ENCODE measurements around the gene IGFBP1.

The IGFBP1 gene

DNA sequence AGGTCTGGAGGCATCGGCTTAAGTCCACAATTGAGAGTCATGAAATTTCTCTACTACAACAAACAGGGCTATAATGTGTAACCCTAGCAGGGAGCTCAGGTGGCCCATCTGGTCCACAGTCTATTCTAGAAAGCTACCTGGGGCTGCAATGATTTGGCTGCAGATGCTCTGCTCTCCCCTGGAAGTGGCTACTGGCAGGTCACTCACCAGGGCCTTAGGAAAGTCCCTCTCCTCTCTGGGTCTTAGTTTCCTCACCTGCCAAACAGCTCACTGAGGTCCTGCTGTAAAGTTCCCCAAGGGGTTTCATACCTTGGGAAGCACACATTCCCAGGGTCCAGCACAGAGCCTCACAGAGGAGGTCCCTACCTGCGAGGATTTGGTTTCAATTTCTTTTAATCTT, 30.3 kb downstream of the IGFBP1 start:
- Histone ChIP-seq H4K91ac (ENCODE audit: low read length) (no peak overlapping the region), H2AK5ac (ENCODE audit: low read length, severe bottlenecking) (no peak overlapping the region), H3K27me3 (ENCODE audit: control insufficient read depth in 1 of 2, insufficient read depth in 1 of 2, low read length in 2 of 2) (peaks cover 20 to 23% of the 10 kb centered on the region in 2 experiments), H3K4me1 (ENCODE audit: control insufficient read depth, insufficient read depth, low read depth, low read length) (peaks cover 16% of the 10 kb centered on the region), H3K4ac (ENCODE audit: low read depth in 1 of 2, low read length in 2 of 2) (no peak overlapping the region), H3K27ac (ENCODE audit: low read length, poor library complexity, severe bottlenecking) (no peak overlapping the region), H2BK120ac (ENCODE audit: low read depth, low read length) (no peak overlapping the region), H2BK5ac (ENCODE audit: low read depth, low read length, poor library complexity, severe bottlenecking) (no peak overlapping the region), H2BK12ac (ENCODE audit: low read length in 2 of 2) (no peak overlapping the region), H3K4me3 (ENCODE audit: insufficient read depth in 1 of 2, low read depth in 1 of 2, low read length in 2 of 2) (peak overlapping the region in 1 of 2 experiments; percentile 88), H3K14ac (ENCODE audit: low read length in 2 of 2) (no peak overlapping the region), H2BK15ac (ENCODE audit: low read depth, poor library complexity, severe bottlenecking) (no peak overlapping the region), H4K8ac (ENCODE audit: low read length) (no peak overlapping the region), H3K18ac (ENCODE audit: low read depth in 1 of 2, low read length in 2 of 2) (no peak overlapping the region), H3K36me3 (ENCODE audit: control insufficient read depth in 1 of 2, insufficient read depth in 2 of 2, low read depth in 1 of 2, low read length in 2 of 2) (peaks cover 10 to 37% of the 10 kb centered on the region in 2 experiments), H3K23ac (ENCODE audit: low read length in 2 of 2) (peak overlapping the region in 1 of 2 experiments; percentile 43), H3K9me3 (ENCODE audit: control insufficient read depth, low read length) (no peaks in the 10 kb centered on the region), H2AFZ (ENCODE audit: low read depth, low read length) (no peak overlapping the region), H3K4me2 (ENCODE audit: low read length, poor library complexity, severe bottlenecking) (no peak overlapping the region), H3K79me1 (replicated peaks; ENCODE audit: low read length, poor library complexity, severe bottlenecking) (no peaks in the 10 kb centered on the region), H3K9ac (ENCODE audit: low read length) (peak overlapping the region; percentile 76)
- WGBS = 78% methylated on average over 2 of the region's 2 CpGs
- DNase-seq = peak; percentile 7

DNA sequence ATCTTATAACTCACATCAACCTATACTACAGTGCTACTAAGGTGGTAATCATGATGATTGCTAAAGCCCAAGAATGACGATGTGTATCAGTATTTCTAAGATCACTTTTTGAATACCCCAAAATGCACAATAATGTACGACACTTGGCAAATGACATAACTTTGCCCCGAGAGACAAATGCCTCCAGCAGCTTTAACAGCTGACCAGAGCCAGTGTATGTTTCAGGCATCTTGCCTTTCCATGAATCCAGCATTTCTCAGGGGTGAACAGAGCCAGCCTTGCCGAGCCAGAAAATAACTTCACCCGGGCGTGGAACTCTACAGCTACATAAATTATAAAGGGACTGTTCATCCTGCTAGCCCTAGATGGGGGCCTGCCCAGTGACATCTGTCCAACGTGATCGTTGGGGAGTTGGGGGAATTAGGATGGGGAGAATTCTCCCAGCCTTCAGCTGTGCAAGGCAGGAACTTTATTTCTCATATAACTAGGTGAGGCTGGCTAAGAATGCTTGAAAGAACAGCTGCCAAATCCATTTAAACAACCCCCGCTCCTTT, 31.0 kb downstream of the IGFBP1 start:
- DNase-seq = peak; percentile 8
- no peaks in the 10 kb centered on the region for H3K79me1 ChIP-seq (replicated peaks; ENCODE audit: low read length, poor library complexity, severe bottlenecking)
- H3K4ac ChIP-seq (ENCODE audit: low read depth in 1 of 2, low read length in 2 of 2) = no peak overlapping the region
- peak overlapping the region; percentile 30 for H3K4me2 ChIP-seq (ENCODE audit: low read length, poor library complexity, severe bottlenecking)
- peak overlapping the region in 1 of 2 experiments; percentile 88 for H3K4me3 ChIP-seq (ENCODE audit: insufficient read depth in 1 of 2, low read depth in 1 of 2, low read length in 2 of 2)
- H2BK5ac ChIP-seq (ENCODE audit: low read depth, low read length, poor library complexity, severe bottlenecking) = no peak overlapping the region
- no peak overlapping the region for H2AK5ac ChIP-seq (ENCODE audit: low read length, severe bottlenecking)
- H3K27ac ChIP-seq (ENCODE audit: low read length, poor library complexity, severe bottlenecking) = no peak overlapping the region
- H2BK15ac ChIP-seq (ENCODE audit: low read depth, poor library complexity, severe bottlenecking) = no peak overlapping the region
- no peak overlapping the region for H3K14ac ChIP-seq (ENCODE audit: low read length in 2 of 2)
- no peak overlapping the region for H4K91ac ChIP-seq (ENCODE audit: low read length)
- no peaks in the 10 kb centered on the region for H3K9me3 ChIP-seq (ENCODE audit: control insufficient read depth, low read length)
- H3K4me1 ChIP-seq (ENCODE audit: control insufficient read depth, insufficient read depth, low read depth, low read length) = peaks cover 21% of the 10 kb centered on the region
- peaks cover 20 to 23% of the 10 kb centered on the region in 2 experiments for H3K27me3 ChIP-seq (ENCODE audit: control insufficient read depth in 1 of 2, insufficient read depth in 1 of 2, low read length in 2 of 2)
- H2AFZ ChIP-seq (ENCODE audit: low read depth, low read length) = no peak overlapping the region
- peaks cover 10 to 29% of the 10 kb centered on the region in 2 experiments for H3K36me3 ChIP-seq (ENCODE audit: control insufficient read depth in 1 of 2, insufficient read depth in 2 of 2, low read depth in 1 of 2, low read length in 2 of 2)
- H3K9ac ChIP-seq (ENCODE audit: low read length) = peak overlapping the region; percentile 76
- H3K23ac ChIP-seq (ENCODE audit: low read length in 2 of 2) = no peak overlapping the region
- no peak overlapping the region for H3K18ac ChIP-seq (ENCODE audit: low read depth in 1 of 2, low read length in 2 of 2)
- H4K8ac ChIP-seq (ENCODE audit: low read length) = no peak overlapping the region
- no peak overlapping the region for H2BK12ac ChIP-seq (ENCODE audit: low read length in 2 of 2)
- H2BK120ac ChIP-seq (ENCODE audit: low read depth, low read length) = no peak overlapping the region
- 36% methylated on average over 9 of the region's 9 CpGs for WGBS

DNA sequence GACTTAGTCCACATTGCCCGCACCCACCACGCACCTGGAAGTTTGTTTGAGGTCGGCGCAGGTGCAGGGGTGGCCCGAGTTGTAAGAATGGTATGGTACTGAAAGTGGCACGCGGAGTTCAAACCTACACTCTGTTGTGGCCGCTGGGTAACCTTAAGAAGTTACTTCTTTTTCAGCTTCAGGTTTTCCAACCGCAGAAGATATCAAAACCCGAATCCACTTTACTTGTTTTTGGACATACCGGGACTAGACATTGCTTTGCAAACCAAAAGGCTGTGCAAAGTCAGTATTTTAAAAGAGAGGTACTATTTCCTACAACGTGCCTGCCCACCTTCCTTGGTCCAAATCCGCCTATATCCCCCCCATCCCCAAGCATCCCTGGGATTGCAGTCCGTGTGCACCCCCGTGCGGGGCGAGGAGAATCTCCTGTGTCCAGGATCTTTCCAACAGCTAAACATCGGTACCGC, 31.7 kb downstream of the IGFBP1 start:
- peak; percentile 19 for DNase-seq
- H3K79me1 ChIP-seq (replicated peaks; ENCODE audit: low read length, poor library complexity, severe bottlenecking) = no peaks in the 10 kb centered on the region

DNA sequence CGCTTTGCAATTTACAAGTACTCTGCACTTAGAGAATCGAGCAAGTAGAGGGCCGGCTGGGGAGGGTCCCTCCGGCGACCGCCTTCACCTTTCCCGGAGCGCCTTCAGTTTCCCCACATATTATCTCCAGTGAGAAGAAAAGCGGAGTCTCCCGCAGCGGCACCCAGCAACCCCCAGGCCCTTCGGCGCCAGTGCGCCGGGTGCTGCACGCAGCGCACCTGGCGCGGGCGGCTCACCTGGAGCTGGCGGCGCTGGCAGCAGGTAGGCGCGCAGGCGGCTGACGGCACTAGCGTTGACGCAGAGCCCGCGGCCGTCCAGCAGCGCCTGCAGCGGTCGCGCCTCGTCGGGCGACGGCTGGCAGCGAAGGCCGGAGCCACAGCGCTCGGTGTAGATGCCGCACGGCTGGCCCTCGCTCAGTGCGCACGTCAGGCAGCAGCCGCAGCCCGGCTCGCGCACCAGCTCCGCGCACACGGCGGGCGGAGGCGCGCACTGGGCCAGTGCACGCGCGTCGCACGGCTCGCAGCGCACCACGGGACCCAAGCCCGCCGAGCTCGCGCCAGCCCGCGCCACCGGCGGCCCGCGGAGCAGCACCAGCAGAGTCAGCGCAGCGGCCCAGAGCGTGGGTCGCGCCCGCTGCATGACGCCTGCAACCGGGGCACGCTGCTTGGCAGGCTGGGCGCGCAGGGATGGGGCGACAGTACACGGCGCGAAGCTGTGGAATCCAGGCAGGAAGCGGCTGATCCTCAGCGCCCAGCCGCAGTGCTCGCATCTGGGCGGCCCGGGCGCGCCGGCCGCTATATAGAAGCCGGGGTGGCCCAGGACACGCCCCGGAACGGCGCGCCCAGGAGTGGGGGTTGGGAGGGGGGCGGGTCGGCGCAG, 32.5 kb downstream of the IGFBP1 start, which contains the start of gene IGFBP3:
IGFBP3 (minus strand) TSS at position 771 of the 879 bp plus-strand sequence; CDS start at position 639, 132 bp downstream.
- no peaks in the 10 kb centered on the region for H3K79me1 ChIP-seq (replicated peaks; ENCODE audit: low read length, poor library complexity, severe bottlenecking)
- peak within 1 kb of the TSS; percentile 3 for H3K27ac ChIP-seq (ENCODE audit: low read length, poor library complexity, severe bottlenecking)
- no peaks in the 10 kb centered on the region for H3K9me3 ChIP-seq (ENCODE audit: control insufficient read depth, low read length)
- no peak within 1 kb of the TSS for H2AK5ac ChIP-seq (ENCODE audit: low read length, severe bottlenecking)
- peak within 1 kb of the TSS; percentile 81 to 87 for H3K18ac ChIP-seq (ENCODE audit: low read depth in 1 of 2, low read length in 2 of 2)
- WGBS = under 1% methylated on average over 50 of the region's 111 CpGs
- peak within 1 kb of the TSS; percentile 93 for H3K4me2 ChIP-seq (ENCODE audit: low read length, poor library complexity, severe bottlenecking)
- peaks cover 3 to 15% of the 10 kb centered on the region in 2 experiments for H3K36me3 ChIP-seq (ENCODE audit: control insufficient read depth in 1 of 2, insufficient read depth in 2 of 2, low read depth in 1 of 2, low read length in 2 of 2)
- no peak within 1 kb of the TSS for H2BK5ac ChIP-seq (ENCODE audit: low read depth, low read length, poor library complexity, severe bottlenecking)
- H3K4me3 ChIP-seq (ENCODE audit: insufficient read depth in 1 of 2, low read depth in 1 of 2, low read length in 2 of 2) = peak within 1 kb of the TSS; percentile 66 to 88
- H2AFZ ChIP-seq (ENCODE audit: low read depth, low read length) = peak within 1 kb of the TSS; percentile 88
- H3K9ac ChIP-seq (ENCODE audit: low read length) = peak within 1 kb of the TSS; percentile 76
- peak within 1 kb of the TSS; percentile 89 for H4K91ac ChIP-seq (ENCODE audit: low read length)
- DNase-seq = peak; percentile 67
- H4K8ac ChIP-seq (ENCODE audit: low read length) = peak within 1 kb of the TSS; percentile 61
- H3K4ac ChIP-seq (ENCODE audit: low read depth in 1 of 2, low read length in 2 of 2) = peak within 1 kb of the TSS; percentile 60 to 86
- H3K14ac ChIP-seq (ENCODE audit: low read length in 2 of 2) = peak within 1 kb of the TSS in 1 of 2 experiments; percentile 98
- H2BK120ac ChIP-seq (ENCODE audit: low read depth, low read length) = peak within 1 kb of the TSS; percentile 77
- peaks cover 20 to 23% of the 10 kb centered on the region in 2 experiments for H3K27me3 ChIP-seq (ENCODE audit: control insufficient read depth in 1 of 2, insufficient read depth in 1 of 2, low read length in 2 of 2)
- H3K23ac ChIP-seq (ENCODE audit: low read length in 2 of 2) = peak within 1 kb of the TSS; percentile 54 to 70
- peaks cover 27% of the 10 kb centered on the region for H3K4me1 ChIP-seq (ENCODE audit: control insufficient read depth, insufficient read depth, low read depth, low read length)
- H2BK12ac ChIP-seq (ENCODE audit: low read length in 2 of 2) = peak within 1 kb of the TSS; percentile 81 to 90
- H2BK15ac ChIP-seq (ENCODE audit: low read depth, poor library complexity, severe bottlenecking) = peak within 1 kb of the TSS; percentile 73

More for the DNA sequence above, 31.7 kb downstream of the IGFBP1 start:
- H3K27ac ChIP-seq (ENCODE audit: low read length, poor library complexity, severe bottlenecking) = no peak overlapping the region
- peak overlapping the region; percentile 76 for H3K9ac ChIP-seq (ENCODE audit: low read length)
- H3K36me3 ChIP-seq (ENCODE audit: control insufficient read depth in 1 of 2, insufficient read depth in 2 of 2, low read depth in 1 of 2, low read length in 2 of 2) = peaks cover 3 to 22% of the 10 kb centered on the region in 2 experiments
- H3K4me2 ChIP-seq (ENCODE audit: low read length, poor library complexity, severe bottlenecking) = peak overlapping the region; percentile 93
- no peak overlapping the region for H2AFZ ChIP-seq (ENCODE audit: low read depth, low read length)
- no peak overlapping the region for H2BK5ac ChIP-seq (ENCODE audit: low read depth, low read length, poor library complexity, severe bottlenecking)
- no peak overlapping the region for H2BK120ac ChIP-seq (ENCODE audit: low read depth, low read length)
- H4K8ac ChIP-seq (ENCODE audit: low read length) = peak overlapping the region; percentile 33
- H4K91ac ChIP-seq (ENCODE audit: low read length) = no peak overlapping the region
- no peak overlapping the region for H3K14ac ChIP-seq (ENCODE audit: low read length in 2 of 2)
- H2BK15ac ChIP-seq (ENCODE audit: low read depth, poor library complexity, severe bottlenecking) = no peak overlapping the region
- no peak overlapping the region for H3K23ac ChIP-seq (ENCODE audit: low read length in 2 of 2)
- peaks cover 20 to 23% of the 10 kb centered on the region in 2 experiments for H3K27me3 ChIP-seq (ENCODE audit: control insufficient read depth in 1 of 2, insufficient read depth in 1 of 2, low read length in 2 of 2)
- no peak overlapping the region for H3K18ac ChIP-seq (ENCODE audit: low read depth in 1 of 2, low read length in 2 of 2)
- H3K4ac ChIP-seq (ENCODE audit: low read depth in 1 of 2, low read length in 2 of 2) = no peak overlapping the region
- no peak overlapping the region for H2AK5ac ChIP-seq (ENCODE audit: low read length, severe bottlenecking)
- peaks cover 27% of the 10 kb centered on the region for H3K4me1 ChIP-seq (ENCODE audit: control insufficient read depth, insufficient read depth, low read depth, low read length)
- no peaks in the 10 kb centered on the region for H3K9me3 ChIP-seq (ENCODE audit: control insufficient read depth, low read length)
- 23% methylated on average over 19 of the region's 19 CpGs for WGBS
- peak overlapping the region; percentile 38 to 88 for H3K4me3 ChIP-seq (ENCODE audit: insufficient read depth in 1 of 2, low read depth in 1 of 2, low read length in 2 of 2)
- H2BK12ac ChIP-seq (ENCODE audit: low read length in 2 of 2) = no peak overlapping the region
